ENCODE results near the gene IZUMO3. TPM values are rescaled to one million over a fixed set of nuclear protein-coding genes. Genes with fewer than 3 reads are reported as not detected.
"Not testable (repeated sequence)": the region's sequence is repeated elsewhere in the genome, so short reads cannot be mapped to it uniquely, and the experiment has no call there.

The IZUMO3 gene
- total RNA-seq, 1 donor from 2014 or later: not detected

GRCh38 chr9:24582146-24583126 is 36.7 kb upstream of the IZUMO3 start:
- Histone ChIP-seq H3K27ac (no peak overlapping the region), H3K4me3 (no peak overlapping the region), H3K36me3 (no peaks in the 10 kb centered on the region), H3K27me3 (no peaks in the 10 kb centered on the region), H3K9me3 (no peaks in the 10 kb centered on the region), H3K4me1 (no peaks in the 10 kb centered on the region)
- DNase-seq (ENCODE audit: extremely low spot score in 2 of 2): no peak
- TF ChIP-seq, protein P1, sequence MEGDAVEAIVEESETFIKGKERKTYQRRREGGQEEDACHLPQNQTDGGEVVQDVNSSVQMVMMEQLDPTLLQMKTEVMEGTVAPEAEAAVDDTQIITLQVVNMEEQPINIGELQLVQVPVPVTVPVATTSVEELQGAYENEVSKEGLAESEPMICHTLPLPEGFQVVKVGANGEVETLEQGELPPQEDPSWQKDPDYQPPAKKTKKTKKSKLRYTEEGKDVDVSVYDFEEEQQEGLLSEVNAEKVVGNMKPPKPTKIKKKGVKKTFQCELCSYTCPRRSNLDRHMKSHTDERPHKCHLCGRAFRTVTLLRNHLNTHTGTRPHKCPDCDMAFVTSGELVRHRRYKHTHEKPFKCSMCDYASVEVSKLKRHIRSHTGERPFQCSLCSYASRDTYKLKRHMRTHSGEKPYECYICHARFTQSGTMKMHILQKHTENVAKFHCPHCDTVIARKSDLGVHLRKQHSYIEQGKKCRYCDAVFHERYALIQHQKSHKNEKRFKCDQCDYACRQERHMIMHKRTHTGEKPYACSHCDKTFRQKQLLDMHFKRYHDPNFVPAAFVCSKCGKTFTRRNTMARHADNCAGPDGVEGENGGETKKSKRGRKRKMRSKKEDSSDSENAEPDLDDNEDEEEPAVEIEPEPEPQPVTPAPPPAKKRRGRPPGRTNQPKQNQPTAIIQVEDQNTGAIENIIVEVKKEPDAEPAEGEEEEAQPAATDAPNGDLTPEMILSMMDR (IDR thresholded peaks at IDR 0.05): no peak
- no peak for TF ChIP-seq POLR2A (IDR thresholded peaks at IDR 0.05)
- no peak for TF ChIP-seq POLR2AphosphoS5 (IDR thresholded peaks at IDR 0.05; ENCODE audit: insufficient read depth in 1 of 2, low read depth in 1 of 2)
- intact Hi-C loops (cut with DNase I): no loop called here

DNA sequence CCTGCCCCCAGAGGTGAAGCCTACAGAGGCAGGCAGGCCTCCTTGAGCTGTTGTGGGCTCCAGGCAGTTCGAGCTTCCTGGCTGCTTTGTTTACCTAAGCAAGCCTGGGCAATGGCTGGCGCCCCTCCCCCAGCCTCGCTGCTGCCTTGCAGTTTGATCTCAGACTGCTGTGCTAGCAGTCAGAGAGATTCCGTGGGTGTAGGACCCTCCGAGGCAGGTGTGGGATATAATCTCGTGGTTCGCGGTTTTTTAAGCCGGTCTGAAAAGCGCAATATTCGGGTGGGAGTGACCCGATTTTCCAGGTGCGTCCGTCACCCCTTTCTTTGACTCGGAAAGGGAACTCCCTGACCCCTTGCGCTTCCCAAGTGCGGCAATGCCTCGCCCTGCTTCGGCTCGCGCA is 34.3 kb upstream of the IZUMO3 start:
- H3K27ac ChIP-seq; DNase-seq (ENCODE audit: extremely low spot score in 2 of 2): not testable (repeated sequence)

DNA sequence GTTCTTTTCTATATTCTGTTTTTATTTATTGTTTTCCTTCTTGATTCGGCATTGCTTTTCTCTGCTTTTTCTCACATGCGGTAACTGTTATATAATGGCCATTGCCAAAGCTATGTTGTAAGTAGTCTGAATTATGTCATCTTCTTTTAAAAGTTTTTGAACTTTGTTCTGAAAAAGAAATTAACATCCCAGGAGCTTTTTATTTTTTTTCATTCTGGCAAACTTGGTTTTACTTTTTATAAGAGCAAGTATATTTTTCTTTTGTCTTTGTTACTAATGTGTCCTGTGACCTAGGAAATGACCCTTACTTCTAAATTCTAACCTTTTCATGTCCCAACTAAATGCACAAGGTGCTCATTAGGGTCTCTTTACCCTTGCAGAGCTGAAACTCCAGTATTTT is 26.7 kb upstream of the IZUMO3 start:
- Histone ChIP-seq H3K36me3 (no peaks in the 10 kb centered on the region), H3K9me3 (no peaks in the 10 kb centered on the region), H3K4me3 (no peak overlapping the region), H3K27me3 (no peaks in the 10 kb centered on the region), H3K27ac (no peak overlapping the region), H3K4me1 (no peaks in the 10 kb centered on the region)
- intact Hi-C loops (cut with DNase I): no loop called here
- no peak for DNase-seq (ENCODE audit: extremely low spot score in 2 of 2)
- TF ChIP-seq POLR2A (IDR thresholded peaks at IDR 0.05) (no peak), POLR2AphosphoS5 (IDR thresholded peaks at IDR 0.05; ENCODE audit: insufficient read depth in 1 of 2, low read depth in 1 of 2) (no peak)
- TF ChIP-seq, protein P1 (IDR thresholded peaks at IDR 0.05): no peak

More for the DNA sequence above, 34.3 kb upstream of the IZUMO3 start:
- H3K9me3 ChIP-seq; H3K4me1 ChIP-seq; H3K36me3 ChIP-seq; H3K4me3 ChIP-seq; H3K27me3 ChIP-seq; intact Hi-C loops (cut with DNase I): not testable (repeated sequence)

DNA sequence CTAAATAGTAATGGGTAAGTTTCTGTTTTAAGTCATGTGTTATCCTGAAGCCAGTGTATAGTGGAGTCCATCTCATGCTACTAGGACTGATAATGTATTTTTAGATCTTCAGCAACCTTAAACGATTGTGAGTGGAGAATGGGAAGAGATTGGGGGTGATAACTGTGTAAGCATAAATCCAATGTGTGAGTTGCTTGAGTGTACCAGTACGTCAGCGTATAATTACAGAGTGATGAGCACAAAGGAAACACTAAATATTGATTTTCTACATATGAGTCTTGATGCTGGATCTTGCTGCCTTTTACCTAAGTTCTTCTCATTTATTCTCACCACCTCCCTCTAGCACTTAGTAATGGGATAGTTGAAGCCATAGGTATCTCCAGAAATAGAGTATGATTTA is 16.3 kb upstream of the IZUMO3 start:
- no peaks in the 10 kb centered on the region for H3K9me3 ChIP-seq
- no peak overlapping the region for H3K27ac ChIP-seq
- intact Hi-C loops (cut with DNase I): no loop called here
- no peak for DNase-seq (ENCODE audit: extremely low spot score in 2 of 2)
- TF ChIP-seq POLR2A (IDR thresholded peaks at IDR 0.05) (no peak), POLR2AphosphoS5 (IDR thresholded peaks at IDR 0.05; ENCODE audit: insufficient read depth in 1 of 2, low read depth in 1 of 2) (no peak)
- TF ChIP-seq, protein P1 (IDR thresholded peaks at IDR 0.05): no peak
- H3K4me3 ChIP-seq: no peak overlapping the region
- no peaks in the 10 kb centered on the region for H3K4me1 ChIP-seq
- no peaks in the 10 kb centered on the region for H3K27me3 ChIP-seq
- H3K36me3 ChIP-seq: no peaks in the 10 kb centered on the region

- no peaks in the 10 kb centered on the region for H3K9me3 ChIP-seq
- TF ChIP-seq POLR2A (IDR thresholded peaks at IDR 0.05) (no peak), POLR2AphosphoS5 (IDR thresholded peaks at IDR 0.05; ENCODE audit: insufficient read depth in 1 of 2, low read depth in 1 of 2) (no peak)
- TF ChIP-seq, protein P1 (IDR thresholded peaks at IDR 0.05): no peak
- H3K36me3 ChIP-seq: no peaks in the 10 kb centered on the region
- H3K4me1 ChIP-seq: no peaks in the 10 kb centered on the region
- intact Hi-C loops (cut with DNase I): no loop called here
- DNase-seq (ENCODE audit: extremely low spot score in 2 of 2): no peak
- no peak overlapping the region for H3K27ac ChIP-seq
- no peak overlapping the region for H3K4me3 ChIP-seq
- H3K27me3 ChIP-seq: no peaks in the 10 kb centered on the region
Observed at GRCh38 chr9:24553183-24553552, 7.5 kb upstream of the IZUMO3 start.
